Right renal pelvis (tissue), 4 donors: Measurements from ENCODE around the gene LY6G6C. TPM values are rescaled to one million over a fixed set of nuclear protein-coding genes. Genes with fewer than 3 reads are reported as not detected.
A peak's percentile ranks its signal among the peaks of the same experiment; 100 is the strongest.

Experiments
- DNase-seq, 4 donors: peaks; one replicate each; pipeline ENCODE4 v3.0.0-alpha.2; 2013; ENCODE audit warnings: low read depth in 4 of 4, low spot score in 3 of 4, missing footprints in 1 of 4
- polyA plus RNA-seq, 4 donors: library from polyadenylated mRNA; unstranded; fragments of 120-200 nt; gene quantifications; one replicate each; pipeline ENCODE4 v1.2.1, GENCODE V29; 2013; ENCODE audit not compliant: insufficient read length in 4 of 4

Gene LY6G6C
- polyA plus RNA-seq, 4 donors: 0.28 to 0.43 (median 0.40) TPM; not detected in 1

- DNase-seq: no peak
Observed at GRCh38 chr6:31727717-31728671, 6.4 kb upstream of the LY6G6C start.

GRCh38 chr6:31727034-31727716 is 5.6 kb upstream of the LY6G6C start:
- no peak for DNase-seq

GRCh38 chr6:31725502-31726350 is 4.2 kb upstream of the LY6G6C start:
- no peak for DNase-seq

DNA sequence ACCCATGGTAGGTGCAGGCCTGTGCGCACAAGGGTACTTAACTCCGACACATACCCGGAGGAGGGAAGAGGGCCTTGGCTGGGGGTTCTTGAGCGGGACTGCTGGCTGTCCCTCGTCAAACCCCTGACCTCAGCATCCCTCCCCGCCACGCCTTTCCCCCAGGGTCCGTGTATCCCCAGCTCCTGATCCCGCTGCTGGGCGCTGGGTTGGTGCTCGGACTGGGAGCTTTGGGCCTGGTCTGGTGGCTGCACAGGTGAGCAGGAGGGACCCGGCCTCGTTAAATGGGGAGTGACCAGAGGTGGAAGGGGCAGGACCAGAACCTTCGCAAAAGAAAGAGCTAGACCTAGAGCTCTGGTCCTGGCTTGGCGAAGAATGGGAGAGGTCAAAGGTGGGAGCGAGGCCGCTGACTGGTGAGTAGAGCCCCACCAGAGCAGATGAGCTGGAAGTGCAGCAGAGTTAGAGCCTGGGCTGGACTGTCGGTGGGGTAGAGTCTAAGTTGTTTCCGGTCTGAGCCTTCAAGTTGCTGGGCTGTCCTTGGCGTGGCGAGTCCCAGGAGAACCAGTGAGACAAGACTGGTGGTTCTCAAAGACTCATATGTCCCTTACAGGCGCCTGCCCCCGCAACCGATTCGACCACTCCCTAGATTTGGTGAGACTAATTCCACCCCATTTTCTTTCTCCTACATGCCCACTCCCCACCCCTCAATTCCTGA is 2.6 kb upstream of the LY6G6C start:
- no peak for DNase-seq

- no peak for DNase-seq
Observed at GRCh38 chr6:31723245-31723979, 1.9 kb upstream of the LY6G6C start, which contains the start of gene MPIG6B. MPIG6B (plus strand) TSS chr6:31723373; CDS start chr6:31723384, 11 bp downstream.

DNA sequence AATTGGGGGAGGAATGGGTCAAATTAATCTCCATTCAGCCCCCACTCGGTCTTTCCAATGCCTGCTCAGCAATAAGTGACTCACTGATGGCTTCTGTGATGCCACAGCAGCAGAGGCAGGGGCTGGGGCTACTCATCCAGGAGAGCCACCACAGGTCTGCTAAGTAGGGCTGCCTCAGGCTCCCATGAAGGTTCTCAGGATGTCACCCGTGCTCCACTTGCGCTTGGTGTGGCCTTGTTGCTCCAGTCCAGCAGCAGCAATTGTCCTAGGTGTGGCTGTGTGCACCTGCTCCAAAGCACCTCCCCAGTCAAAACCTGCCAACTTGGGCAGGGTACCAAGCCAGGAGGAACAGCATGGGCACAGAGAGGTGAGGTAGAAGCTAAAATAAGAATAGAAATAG is 627 bp upstream of the LY6G6C start:
- no peak for DNase-seq

DNA sequence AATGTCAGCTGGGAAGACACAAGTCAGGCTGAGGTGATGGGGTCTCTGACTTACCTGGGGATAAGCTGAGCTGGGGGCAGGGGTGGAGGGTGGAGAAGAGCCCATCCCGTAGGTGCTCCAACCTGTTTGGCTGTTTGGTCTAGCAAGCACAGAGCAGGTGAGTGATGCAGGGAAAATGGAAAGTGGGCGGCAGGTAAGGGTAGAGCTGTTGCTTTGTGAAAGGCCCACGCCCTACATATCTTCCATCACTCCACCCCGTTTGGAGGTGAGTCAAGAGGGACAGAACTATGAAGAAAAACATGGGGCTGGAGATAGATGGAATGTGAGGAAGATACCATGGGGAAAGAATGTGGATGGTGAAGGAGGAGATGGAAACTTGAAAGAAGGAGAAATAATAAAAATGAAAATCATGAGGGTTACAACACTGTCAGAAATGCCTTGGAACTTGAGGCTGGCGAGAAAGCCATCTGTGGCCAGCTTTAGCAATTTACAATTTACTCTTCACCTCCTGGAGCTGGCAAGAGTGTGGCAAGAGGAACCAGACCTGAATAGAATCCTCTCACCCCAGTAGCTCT is 1.3 kb downstream of the LY6G6C start:
- DNase-seq: no peak

DNA sequence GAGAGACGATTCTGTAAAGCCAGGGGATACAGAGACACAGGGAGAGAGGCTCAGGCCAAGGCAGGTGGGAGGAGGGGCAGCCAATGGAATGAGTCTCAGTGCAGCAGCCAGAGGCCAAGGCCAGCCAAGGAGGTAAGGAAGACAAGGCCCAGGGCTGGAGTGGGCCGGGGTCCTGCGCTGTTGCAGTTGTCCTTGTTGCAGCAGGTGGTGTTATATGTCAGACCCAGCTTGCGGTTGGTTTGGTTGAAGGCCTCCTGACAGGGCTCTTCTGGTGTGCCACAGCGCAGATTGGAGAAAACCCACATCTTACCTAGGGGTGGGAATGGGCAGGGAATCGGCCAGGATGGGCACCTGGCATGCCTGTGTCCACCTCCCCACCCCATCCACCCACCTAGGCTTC is 2.5 kb downstream of the LY6G6C start:
- no peak for DNase-seq

DNA sequence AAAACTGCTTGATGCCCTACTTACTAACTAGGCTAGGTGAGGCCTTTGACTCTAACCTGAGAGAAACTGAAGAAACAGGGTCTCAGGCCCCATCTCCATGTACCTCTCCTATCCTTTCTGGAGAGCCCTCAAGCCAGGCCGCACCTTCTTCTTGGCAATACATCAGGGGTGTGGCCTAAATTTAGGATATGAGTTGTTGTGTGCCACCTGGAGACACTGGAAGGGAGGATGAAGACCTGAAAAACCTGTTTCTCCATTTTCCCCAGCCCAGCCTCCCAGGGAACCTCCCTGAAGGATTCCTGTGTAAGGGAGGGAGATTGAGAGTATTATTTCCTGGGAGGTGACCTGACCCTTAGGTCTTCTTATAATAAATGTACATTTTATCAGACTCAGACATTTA is 3.3 kb downstream of the LY6G6C start:
- no peak for DNase-seq

GRCh38 chr6:31717499-31718222 is 3.9 kb downstream of the LY6G6C start:
- DNase-seq: no peak

DNA sequence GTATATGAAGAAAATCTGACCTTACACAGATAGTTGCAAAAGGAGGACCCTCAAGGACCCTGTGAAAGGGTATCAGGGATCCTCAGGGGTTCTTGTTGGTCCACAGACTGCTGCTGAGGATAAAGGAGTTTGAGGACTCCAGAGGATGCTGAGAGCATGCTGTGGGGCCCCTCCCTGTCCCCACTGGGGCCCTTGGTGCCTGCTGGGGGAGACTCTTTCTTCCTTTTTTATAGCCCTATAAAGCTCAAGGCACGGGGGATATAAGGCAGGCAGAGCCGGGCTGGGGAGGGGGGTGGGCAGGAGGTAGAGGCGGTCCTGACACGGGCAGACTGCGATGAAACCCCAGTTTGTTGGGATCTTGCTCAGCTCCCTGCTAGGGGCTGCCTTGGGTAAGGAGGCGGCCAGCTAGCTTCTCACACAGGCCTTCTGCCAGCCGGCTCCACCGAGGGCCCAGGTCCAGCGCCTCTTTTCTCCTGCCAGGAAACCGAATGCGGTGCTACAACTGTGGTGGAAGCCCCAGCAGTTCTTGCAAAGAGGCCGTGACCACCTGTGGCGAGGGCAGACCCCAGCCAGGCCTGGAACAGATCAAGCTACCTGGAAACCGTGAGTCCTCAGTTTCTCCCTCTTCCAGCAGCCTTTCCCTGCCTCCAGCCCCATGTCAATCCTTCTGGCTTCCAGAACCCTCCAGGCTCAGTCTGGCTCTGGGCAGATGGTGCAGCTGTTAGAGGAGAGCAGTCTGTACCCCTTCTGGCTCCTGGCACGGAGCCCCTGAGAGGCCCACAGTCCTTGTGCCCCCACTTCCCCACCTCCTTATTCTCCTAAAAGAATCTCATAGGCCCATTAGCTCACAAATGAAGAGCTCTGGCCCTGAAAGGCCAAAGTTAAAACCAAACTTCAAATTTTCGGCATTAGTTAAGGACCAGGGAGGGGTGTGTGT is 6.3 kb downstream of the LY6G6C start, which contains the start of gene LY6G6D:
TSS of gene LY6G6D (plus strand) at position 327 of the 937 bp plus-strand sequence. CDS start at position 335, 8 bp downstream.
- DNase-seq: no peak

GRCh38 chr6:31713991-31714684 is 7.4 kb downstream of the LY6G6C start:
- DNase-seq: peak in 1 of 4 donors; percentile 38

GRCh38 chr6:31713465-31713864 is 8.1 kb downstream of the LY6G6C start:
- no peak for DNase-seq

DNA sequence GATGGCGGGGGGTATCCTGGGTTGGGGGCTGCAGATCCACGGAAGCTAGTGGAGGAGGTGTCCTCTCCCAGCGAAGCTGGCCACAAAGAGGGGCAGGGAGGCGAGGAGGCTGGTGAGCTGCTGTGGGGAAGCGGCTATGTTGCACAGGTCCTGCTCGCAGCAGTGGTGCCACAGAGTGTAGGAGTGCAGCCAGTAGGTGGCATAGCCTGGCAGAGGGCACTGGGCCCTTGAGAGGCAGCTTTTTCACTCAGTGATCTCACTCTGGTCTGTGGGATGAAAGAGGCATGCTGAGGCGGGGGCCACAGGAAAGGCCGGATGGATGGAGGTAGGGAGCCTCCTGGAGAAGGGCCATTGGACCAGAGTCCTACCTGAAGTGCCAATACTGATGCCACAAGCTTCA is 9.2 kb downstream of the LY6G6C start:
- DNase-seq: no peak

GRCh38 chr6:31711233-31711632 is 10.3 kb downstream of the LY6G6C start:
- DNase-seq: no peak

DNA sequence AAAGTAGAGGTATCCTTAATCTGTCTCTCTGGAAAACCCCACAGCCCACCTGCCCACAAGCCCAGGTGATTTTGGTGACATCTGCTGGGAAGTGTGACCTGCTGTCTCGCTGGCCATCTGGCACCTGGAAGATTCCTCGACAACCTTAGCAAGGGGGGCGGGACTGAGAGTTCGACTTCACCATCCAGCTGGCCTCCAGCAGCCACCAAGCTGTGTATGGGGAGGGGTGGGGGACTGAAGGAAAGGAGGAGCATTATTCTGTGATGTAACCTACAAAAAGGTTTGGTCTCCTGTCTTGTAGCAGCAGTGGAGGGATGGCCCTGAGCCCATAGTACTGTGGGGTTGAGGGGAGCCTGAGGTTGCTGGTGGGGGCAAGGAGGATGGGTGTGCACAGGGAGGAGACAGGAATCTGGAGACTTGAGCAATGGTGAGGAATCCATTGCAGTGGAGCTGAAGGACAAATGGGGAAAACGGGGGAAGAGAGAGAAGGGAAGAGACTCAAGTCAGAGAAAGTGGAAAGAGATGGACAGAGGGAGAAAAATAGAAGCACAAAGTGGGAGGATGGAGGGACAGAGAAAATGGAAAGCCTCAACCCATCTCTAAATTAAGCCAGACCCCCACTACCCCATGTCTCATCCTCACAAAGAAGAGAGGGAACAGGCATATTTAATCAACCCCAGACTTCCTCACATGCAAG is 10.9 kb downstream of the LY6G6C start:
- DNase-seq: no peak
